BE2C (cell line): ENCODE data around the gene GJC1.

Source experiments
- DNase-seq: peaks from one replicate; pipeline ENCODE4 v3.0.0-alpha.2; 2020
- H3K27me3 ChIP-seq: fragments of 250-450 bp; sonication (Bioruptor Pico); 2 replicates; pipeline ENCODE4 v1.5.1; 2020; ENCODE audit warnings: mild to moderate bottlenecking
- H3K36me3 ChIP-seq: fragments of 250-450 bp; sonication (Bioruptor Pico); 2 replicates; pipeline ENCODE4 v1.5.1; 2020; ENCODE audit warnings: mild to moderate bottlenecking
- H3K4me1 ChIP-seq: fragments of 250-450 bp; sonication (Bioruptor Pico); 2 replicates; pipeline ENCODE4 v1.5.1; 2020
- H3K4me3 ChIP-seq: 2 replicates; pipeline ENCODE4 v1.5.1; 2011; ENCODE audit warnings: low read depth, low read length
- H3K9me3 ChIP-seq: fragments of 250-450 bp; sonication (Bioruptor Pico); 2 replicates; pipeline ENCODE4 v1.5.1; 2020
- CTCF ChIP-seq: IDR thresholded peaks from 2 replicates; pipeline ENCODE4 v1.5.1; 2012; ENCODE audit warnings: mild to moderate bottlenecking, low read depth, low read length

GJC1 gene

GRCh38 chr17:44779211-44780025 is 50.7 kb downstream of the GJC1 start:
- DNase-seq, result peak; percentile 87

DNA sequence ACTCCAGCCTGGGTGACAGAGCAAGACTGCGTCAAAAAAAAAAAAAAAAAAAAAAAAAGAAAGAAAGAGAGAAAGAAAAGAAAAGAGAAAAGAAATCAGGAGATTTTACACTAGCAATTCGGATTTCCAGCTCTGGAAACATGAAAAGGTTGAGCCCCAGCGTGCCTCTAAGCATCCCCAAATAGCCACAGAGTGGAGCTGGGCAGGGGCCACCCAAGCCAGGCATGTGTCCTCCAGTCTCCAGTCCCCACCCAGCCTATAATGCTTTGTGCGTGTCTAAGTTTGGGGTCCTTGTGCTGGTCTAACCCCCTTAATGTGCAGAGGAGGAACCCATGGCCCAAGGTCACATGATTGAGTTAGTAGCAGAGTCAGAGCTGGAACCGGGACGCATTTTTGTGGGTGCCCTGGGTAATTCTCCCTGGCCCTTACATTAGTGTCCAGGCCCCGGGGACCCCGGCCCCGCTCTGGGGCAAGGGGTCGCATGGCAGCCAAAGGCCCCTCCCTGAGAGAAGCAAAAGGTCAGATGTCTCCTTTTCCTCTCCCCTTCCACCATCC is 51.4 kb downstream of the GJC1 start:
- no peak for TF ChIP-seq CTCF
- H3K4me3 ChIP-seq, result peak overlapping the region; percentile 76

More at GRCh38 chr17:44779211-44780025, 50.7 kb downstream of the GJC1 start:
- peak overlapping the region; percentile 76 for H3K4me3 ChIP-seq
- no peaks in the 10 kb centered on the region for H3K27me3 ChIP-seq
- peak; percentile 93 for TF ChIP-seq CTCF
- no peaks in the 10 kb centered on the region for H3K9me3 ChIP-seq
- peaks cover 3% of the 10 kb centered on the region; the same call in 1 of the 2 replicates for H3K4me1 ChIP-seq
- no peaks in the 10 kb centered on the region for H3K36me3 ChIP-seq

GRCh38 chr17:44777394-44778348 is 52.4 kb downstream of the GJC1 start:
- TF ChIP-seq CTCF, result no peak
- peaks cover under 1% of the 10 kb centered on the region; the same call in 1 of the 2 replicates for H3K27me3 ChIP-seq
- no peaks in the 10 kb centered on the region for H3K36me3 ChIP-seq
- DNase-seq, result no peak
- H3K9me3 ChIP-seq, result no peaks in the 10 kb centered on the region
- peaks cover 3% of the 10 kb centered on the region; the same call in 1 of the 2 replicates for H3K4me1 ChIP-seq
- no peak overlapping the region for H3K4me3 ChIP-seq

More for the DNA sequence above, 51.4 kb downstream of the GJC1 start:
- Histone ChIP-seq H3K36me3 (no peaks in the 10 kb centered on the region), H3K27me3 (no peaks in the 10 kb centered on the region; the same call in 1 of the 2 replicates), H3K9me3 (no peaks in the 10 kb centered on the region), H3K4me1 (peaks cover 3% of the 10 kb centered on the region; the same call in 1 of the 2 replicates)
- no peak for DNase-seq

DNA sequence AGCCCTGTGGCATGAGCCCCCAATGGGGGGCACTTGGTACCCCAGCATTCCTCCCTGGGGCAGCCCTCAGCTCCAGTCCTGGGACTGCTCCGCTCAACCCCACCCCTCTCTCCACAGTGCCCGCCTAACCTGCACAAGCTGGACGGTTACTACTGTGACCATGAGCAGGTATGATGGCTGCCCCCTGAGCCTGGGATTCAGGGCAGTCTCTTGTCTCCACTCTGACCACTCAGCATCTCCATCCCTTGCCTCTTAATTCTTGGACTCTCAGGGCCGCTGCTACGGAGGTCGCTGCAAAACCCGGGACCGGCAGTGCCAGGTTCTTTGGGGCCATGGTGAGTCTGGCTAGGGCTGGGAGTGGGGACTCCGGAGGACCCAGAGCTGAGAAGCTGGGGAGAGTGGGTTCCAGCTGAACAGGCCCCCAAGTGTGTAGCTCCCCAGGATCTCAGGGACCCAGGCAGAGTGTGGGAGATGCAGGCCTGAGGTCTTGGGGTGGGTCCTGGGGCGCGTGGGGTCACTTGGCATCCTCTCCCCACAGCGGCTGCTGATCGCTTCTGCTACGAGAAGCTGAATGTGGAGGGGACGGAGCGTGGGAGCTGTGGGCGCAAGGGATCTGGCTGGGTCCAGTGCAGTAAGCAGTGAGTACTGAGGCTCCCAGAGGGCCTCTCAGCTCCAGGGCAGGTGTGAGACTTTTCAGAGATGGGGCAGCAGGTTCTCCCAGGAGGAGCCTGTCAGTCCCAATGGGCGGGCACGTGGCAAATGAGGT is 53.3 kb downstream of the GJC1 start:
- H3K27me3 ChIP-seq, result peaks cover 4% of the 10 kb centered on the region; the same call in 1 of the 2 replicates
- no peak for TF ChIP-seq CTCF
- H3K9me3 ChIP-seq, result no peaks in the 10 kb centered on the region
- DNase-seq, result no peak
- H3K4me3 ChIP-seq, result no peak overlapping the region
- peaks cover 3% of the 10 kb centered on the region; the same call in 1 of the 2 replicates for H3K4me1 ChIP-seq
- H3K36me3 ChIP-seq, result no peaks in the 10 kb centered on the region

- H3K36me3 ChIP-seq, result no peaks in the 10 kb centered on the region
- no peak for TF ChIP-seq CTCF
- no peaks in the 10 kb centered on the region for H3K9me3 ChIP-seq
- H3K4me1 ChIP-seq, result peaks cover 3% of the 10 kb centered on the region; the same call in 1 of the 2 replicates
- H3K4me3 ChIP-seq, result peak overlapping the region; percentile 36
- H3K27me3 ChIP-seq, result peaks cover 4% of the 10 kb centered on the region; the same call in 1 of the 2 replicates
- DNase-seq, result no peak
These were observed 54.1 kb downstream of the GJC1 start for GRCh38 chr17:44775838-44776621.
